Activated CD4-positive, alpha-beta T cell treated with anti-CD3 and anti-CD28 coated beads, Interleukin-2, Interleukin-4, amounts not matched to agents 100 ng/mL and 50 ng/mL, durations not matched to agents 16 hours and 8 hours (primary cell): ENCODE results near the gene LRRC26.
A peak's percentile ranks its signal among the peaks of the same experiment; 100 is the strongest.

Experiments used
- DNase-seq: peaks from one replicate; pipeline ENCODE4 v3.0.0-alpha.2; 2020; ENCODE audit warnings: low spot score

The LRRC26 gene

DNA sequence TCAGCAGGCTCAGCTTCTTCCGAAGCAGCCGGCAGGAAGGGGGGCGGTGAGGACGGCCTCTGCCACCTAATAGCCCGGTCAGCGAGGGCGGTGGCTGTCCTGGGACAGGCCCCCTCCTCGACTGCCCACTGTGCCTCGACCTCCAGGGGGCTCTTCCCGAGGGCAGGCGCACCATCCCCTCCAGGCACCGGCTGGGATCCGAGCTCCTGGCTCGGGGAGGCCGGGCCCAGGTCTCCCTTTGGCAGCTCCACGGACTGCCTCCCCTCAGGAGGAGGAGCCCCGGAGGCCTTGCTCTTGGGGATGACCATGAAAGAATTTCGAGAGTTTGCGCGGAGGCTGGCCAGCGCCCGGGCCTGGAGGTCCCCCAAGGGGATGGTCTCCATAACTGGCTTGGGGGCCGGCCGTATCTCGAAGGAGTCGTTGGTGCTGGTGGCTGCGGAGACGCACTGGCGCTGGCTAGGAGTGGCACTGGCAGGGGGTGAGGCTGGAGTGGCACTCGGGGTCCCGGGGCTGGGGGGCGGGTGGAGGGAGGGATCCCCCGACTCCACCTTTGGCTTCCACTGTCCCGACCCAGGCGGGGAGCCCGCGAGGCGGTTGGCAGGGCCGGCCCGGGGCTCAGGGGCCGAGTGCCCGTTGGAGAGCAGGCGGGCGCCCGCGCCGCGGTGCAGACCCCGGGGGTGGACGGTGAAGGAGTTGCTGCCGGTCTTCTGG lies 29.7 kb upstream of the LRRC26 start:
- DNase-seq = no peak

DNA sequence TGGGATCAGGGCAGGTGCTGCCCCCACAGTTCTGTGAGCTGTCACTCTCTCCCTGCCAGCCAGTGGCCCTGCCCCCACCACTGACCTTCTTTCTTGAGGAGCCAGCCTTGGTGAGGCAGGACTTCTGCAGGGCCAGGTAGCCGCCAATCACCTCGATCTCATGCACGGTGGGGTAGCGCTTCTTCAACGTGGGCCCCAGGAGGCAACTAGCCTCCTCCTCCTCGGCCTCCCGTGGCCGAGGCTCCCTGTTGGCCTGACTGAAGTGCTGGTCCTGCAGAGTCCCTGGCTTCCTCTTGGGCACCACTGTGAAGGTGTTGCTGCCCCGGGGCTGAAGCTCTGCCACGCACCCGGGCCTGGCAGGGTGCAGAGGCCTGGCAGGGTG lies 29.0 kb upstream of the LRRC26 start:
- DNase-seq = no peak

DNA sequence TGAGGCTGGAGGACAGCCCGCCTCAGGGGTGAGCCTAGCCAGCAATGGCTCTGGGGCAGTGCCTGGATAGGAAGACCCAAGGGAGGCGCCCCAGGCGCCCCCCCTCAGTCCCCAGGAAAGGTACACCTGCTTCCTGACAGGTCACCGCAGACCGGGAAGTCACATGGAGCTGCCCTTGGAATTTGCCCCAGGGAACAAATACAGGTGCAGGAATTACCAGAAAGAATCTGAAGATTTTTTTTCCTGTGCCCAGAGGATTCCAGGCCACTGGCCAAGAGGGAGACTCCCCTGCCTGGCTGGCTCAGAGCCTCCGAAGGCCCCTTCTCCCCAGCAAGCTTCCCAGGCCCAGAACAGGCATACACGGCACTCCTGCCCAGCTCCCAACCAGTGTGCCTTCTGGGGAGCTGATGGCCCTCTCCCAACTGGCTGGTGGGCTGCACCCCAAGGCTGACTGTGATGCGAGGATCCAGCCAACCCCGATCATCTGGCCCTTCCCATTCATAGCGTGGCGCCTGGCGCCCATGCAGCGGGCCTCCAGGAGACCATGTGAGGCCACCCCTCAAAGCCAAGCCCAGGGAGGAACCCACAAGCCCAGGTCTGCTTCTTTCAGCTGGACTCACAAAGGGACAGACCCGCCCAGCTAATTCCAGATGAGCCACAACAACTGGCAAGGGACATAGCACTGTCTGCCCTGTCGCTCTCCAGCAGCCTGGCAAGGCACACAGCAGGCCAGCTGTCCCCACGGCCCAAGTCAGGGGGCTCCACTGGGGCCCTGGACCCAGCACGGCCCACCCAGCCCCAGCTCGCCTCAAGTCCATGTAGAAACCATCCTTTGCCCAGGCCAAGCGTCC lies 28.4 kb upstream of the LRRC26 start:
- DNase-seq = no peak

DNA sequence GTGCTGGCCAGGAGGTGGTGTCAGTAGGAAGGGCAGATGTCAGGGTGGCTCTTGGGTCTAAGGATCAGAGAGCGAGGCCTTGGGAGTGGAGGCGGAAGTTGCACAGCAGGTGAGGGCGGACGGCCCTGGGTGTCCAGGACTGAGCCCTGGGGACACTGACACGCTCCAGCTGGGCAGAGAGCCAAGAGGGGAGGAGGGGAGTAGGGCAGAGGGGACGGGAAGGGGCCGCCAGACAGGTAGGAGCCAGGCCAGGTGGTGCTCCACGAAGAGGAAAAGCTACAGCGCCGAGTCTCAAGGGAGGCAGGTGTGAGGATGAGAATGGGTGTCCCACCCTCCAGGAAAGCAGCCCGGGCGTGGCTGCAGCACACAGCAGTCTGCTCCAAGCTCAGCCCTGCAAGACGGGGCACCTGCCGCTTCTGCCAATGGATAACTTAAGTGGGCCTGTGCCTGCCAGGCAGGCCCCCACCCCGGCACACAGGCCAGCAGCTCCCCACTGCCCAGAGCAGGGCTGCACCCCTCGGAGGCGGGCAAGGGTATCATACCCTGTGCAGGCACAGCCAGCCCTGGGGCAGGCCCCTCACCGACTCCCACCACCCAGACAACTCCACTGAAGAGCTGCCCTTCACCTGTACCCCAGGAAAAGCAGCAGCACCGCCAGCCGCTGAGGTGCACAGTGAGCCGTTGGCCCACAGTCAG lies 25.8 kb upstream of the LRRC26 start:
- no peak for DNase-seq

DNA sequence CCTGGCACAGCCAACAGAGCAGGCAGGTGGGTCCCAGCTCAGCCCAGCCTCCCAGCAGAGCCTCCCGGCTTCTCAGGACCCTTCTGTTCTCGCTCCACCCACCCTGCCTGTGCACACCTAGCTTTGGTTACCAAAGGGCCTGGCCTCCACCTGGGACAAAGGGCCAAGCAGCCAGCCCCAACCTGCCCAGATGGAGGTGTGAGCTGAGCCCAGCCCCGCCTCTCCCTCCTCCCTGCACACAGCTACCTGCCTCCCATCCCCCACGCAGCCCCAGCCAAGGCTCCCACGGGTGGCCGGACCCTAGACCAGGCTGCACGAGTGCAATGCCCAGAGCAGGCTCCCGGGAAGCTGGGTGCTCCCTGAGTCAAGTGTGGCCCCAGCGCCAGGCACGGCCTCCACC lies 25.1 kb upstream of the LRRC26 start:
- DNase-seq = no peak

DNA sequence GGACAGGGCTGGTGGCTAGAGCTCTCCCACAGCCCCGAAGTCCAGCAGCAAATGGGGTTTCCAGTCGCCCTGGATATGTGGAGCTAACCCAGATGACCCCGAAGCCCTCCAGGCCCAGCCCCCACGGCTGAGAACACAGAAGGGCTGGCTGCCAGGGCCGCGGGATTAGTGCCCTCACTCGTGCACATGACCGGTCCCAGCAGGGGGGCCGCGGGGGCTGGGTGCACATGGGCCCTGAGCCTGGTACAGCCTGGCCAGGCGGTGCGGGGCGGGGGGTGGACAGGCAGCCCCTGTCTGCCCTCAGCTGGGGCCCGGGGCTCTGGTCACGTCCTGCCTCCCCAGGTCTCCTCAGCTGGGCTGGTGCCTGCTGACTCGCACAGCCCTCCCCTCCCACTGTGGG lies 24.5 kb upstream of the LRRC26 start:
- no peak for DNase-seq

DNA sequence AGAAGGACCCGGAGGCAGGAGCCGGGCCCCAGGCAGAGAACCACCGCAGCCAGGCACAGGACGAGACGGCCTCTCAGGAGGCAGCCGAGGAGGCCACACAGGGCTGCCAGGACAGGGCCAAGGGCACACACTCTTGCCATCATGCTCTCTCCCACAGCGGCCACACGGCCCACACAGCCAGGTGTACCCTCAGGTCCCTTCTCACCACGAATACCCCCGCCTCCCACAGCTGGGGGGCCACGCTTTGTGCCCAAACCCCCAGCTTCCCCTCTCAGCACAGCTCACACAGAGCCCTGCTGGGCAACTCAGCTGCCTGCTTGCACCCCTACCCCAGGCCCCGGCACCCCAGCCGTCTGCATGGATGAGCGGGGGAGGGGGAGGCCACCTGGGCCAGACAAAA lies 23.9 kb upstream of the LRRC26 start:
- no peak for DNase-seq

DNA sequence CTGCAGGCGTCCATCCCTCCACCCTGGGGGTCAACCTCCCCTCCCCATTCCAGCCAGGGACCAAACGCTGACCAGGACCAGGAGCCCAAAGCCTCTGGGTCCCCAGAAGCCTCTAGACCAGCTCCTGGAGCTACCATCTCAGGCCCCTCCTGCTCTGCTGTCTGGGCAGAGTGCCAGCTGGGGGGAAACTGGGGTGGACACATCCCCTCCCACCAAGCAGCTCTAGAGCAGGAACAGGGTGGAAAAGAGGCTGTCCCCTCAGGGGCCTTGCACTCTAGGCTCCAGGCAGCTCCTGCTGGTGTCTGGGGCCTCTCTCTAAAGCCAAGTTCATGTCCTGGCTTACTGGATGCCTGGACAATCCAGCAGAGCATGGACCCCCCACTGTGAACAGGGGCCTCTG lies 23.0 kb upstream of the LRRC26 start:
- DNase-seq = no peak

DNA sequence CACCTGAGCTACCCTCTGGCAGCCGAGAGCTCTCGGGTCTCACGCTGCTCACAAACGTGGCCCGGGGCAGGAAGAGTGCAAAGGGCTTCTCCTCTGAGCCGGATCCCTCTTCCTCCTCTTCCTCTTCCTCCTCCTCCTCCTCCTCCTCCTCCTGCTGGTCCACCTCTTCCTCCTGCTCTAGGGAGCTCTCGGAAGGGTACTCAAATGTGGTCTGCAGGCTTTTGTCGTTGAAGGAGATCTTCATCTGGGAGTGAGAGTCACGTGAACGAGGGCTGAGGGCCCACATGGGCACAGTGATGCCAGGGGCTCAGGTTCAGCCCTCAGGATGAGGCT lies 22.6 kb upstream of the LRRC26 start:
- DNase-seq = no peak

DNA sequence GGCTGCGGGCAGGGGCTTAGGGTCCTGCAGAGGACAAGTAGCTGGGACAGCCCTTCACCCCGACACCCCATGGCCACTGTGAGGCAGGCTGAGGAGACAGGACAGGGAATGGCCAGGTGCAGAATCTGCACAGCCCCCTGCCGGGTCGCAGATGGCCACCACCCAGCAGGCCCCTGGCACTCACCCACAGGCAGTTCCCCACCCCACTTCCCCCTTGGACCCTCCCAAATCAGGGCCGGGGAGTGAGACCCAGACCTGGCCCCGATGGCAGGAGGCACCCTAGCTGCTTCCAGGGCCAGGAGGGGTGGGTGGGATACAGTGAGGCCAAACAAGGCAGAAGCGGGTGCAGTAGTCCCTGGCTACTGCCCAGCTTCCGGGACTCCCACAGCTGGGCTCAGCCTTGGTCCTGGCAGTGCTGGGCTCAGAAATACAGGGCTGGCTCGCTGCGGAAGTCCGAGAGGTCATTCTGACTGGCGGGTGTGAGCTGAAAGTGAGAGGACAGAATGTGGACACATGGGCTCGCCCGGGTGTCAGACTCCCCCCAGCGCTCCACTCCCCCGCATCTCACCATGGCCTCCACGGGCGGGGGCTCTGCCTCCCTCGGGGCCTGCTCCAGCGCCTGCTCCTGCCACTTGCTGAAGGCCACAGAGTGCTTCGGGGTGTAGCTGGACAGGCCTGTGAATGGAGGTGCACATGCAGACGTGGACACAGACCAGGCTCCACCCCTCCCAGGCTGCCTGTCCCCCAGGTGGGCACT lies 22.0 kb upstream of the LRRC26 start:
- no peak for DNase-seq

DNA sequence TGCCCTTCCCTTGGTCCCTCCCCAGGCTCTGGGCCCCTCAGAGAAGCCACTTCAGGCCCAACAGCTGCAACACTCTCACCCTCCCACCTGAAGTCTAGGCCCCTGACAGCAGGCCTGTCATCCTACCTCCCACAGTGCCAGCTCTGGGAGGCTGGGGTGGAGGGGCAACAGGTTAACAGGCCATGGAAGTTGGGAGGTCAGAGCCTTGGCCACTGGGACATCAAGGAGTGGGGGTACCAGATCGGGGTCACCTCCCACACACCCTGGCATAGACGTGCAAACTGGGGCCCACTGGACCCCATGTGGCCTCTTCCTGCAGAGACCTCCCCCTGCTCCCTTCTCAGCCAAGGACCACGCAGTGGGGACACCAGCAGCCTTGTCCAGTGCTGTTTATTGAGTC lies 21.4 kb upstream of the LRRC26 start:
- no peak for DNase-seq

DNA sequence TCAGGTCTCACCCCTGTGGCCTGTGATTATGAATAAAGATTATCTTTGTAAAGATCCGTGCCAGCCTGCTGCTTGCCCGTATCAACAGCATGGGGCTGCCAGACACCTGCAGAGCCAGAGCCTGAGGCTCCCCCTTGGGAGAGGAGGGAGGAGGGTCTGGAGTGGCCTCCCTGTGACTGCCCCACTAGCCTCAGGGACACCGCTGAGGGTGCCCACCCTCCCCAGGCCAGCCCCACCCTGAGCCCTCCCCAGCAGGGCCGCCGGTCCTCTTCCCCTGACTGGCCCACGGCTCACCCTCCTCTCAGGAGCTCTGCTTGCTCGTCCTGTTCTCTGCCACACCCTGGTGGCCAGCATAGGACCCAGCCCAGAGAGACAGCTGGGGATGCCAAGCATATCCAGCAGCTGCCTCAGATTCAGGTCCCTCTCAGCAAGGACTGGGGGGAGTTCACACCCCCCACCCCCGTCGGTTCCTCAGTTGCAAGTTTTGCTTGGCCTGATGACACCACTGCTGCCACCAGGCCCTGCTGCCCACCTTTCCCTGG lies 20.5 kb upstream of the LRRC26 start:
- no peak for DNase-seq

DNA sequence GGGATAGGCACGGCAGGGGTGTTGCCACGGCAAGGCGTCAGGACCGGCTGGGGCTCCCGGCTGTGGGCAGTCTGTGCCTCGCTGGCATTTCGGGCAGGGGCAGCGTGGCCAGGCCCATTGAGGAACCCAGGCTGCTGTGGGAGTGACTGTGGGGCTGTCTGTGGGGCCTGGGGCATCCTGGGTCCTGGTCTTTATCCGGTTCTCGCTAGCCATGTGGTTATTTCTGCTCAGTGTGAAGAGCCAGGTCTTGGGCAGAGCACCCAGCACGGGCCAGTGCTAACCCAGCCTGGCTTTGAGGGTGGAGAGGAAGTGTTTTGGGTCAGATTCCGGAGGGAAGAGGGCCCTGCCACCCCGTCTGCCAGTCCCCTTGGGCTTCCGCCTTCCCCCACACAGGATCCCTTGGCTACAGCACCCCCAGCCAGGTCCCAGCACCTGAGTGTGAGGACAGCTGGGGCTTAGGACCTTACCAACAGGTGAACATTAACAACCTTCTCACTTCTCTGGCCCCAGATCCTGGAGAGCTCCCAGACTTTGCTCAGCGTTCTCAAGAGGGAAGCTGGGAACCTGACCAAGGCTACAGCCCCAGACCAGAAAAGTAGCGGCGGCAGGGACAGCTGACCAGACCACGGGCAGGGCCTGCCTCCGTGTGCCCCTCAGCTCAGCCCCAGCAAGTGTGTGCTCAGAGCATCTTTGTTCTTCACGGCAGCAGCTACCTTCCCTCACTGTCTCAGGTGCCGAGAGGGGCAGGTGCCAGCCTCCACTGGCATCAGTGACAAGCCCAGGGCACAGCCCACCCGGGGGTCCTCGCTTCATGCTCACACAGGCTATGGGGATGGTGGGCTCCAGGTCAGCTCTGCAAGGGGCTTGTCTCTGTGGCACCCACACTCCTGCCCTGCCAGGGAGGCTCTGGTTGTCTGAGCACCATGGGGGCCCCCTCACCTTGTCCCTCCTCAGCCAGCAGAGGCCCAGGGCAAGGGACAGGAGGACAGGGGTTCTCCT lies 19.7 kb upstream of the LRRC26 start:
- no peak for DNase-seq

DNA sequence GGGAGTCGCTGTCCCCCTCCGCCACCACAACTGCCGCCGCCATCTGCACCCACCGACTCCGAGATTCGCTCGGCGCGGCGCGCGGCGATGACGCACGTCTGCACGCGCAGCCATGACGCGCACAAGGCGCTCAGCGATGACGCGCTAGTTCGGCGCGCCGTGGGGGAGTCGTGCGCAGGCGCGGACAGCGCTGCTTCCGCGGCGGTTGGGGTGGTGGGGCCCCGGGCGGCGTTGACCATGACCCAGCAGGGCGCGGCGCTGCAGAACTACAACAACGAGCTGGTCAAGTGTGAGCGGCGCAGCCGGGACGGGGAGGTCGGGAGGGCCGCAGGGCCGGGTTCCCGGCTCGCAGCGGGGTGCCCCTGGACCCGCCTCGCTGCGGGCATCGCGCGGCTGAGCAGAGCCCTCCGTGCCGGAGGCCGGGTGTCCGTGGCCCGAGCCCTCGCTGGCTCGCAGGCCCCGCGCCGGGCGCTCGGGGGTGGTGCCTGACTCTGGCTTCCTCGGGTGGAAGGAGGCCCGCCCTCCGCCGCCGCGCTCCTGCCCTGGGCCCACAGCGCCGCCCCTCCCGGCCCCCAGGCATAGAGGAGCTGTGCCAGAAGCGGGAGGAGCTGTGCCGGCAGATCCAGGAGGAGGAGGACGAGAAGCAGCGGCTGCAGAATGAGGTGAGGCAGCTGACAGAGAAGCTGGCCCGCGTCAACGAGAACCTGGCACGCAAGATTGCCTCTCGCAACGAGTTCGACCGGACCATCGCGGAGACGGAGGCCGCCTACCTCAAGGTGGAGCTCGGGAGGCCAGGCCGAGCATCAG lies 18.8 kb upstream of the LRRC26 start, which contains the start of the genes ANAPC2 and SSNA1:
Gene ANAPC2 (minus strand): TSS at position 71 of the 807 bp plus-strand sequence. CDS start 28 bp downstream, at position 43.
Gene SSNA1 (plus strand): TSS at position 187 of the 807 bp plus-strand sequence. CDS start 51 bp downstream, at position 238.
- DNase-seq = peak; percentile 95

DNA sequence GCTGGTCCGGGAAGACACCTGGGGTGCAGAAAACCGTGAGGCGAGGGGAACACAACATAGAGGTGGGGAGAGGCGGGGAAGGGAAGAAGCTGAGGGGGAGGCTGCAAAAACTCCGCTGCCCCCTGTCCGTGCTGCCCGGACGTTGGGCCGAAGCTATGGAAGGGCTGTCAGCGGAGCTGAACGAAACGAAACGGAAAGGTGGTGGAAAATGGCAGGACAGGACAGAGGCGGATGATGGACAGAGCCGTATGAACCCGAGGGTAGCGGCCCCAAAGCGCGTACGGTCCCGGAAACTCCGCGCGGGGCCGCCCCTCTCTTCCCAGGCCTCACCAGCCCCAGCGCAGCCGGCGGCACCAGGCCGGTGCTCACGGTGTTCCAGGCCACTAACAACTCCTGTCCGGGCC lies 18.2 kb upstream of the LRRC26 start:
- DNase-seq = no peak

DNA sequence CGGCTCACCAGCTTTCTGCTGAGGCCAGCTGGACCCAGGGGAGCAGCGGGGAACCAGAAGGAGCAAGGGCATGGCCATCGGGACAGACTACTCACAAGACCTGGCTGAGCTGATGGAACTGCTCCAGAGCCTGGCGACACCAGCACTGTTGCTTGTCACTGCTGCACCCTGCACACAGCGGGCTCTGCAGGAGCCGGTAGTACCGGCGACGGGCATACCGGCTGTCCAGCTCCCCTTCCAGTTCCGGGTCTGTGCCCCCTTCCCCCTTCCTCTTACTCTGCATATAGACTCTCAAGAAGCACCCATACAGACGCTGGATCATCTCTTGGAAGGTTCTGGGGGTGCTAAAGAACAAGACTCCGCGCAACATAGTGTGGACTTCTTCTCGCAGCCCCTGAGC lies 17.5 kb upstream of the LRRC26 start:
- DNase-seq = no peak

DNA sequence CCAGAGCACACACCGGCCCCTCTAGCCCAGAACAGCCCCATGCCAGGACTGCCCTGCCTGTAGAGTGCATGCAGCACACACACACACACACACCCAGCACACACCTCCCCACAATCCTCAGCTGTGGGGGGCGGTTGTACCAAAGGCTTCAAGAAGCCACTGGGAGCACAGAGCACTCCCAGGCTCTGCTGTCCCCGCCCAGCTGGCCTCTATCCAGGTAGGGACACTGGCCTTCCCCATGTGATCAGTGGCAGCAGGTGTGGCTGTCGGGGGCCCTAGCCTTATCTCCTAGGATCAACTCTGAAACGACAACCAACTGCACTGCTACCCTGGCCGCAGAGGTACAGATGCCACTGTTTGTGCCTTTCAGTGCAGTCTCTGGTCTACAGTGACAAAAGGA lies 16.5 kb upstream of the LRRC26 start:
- DNase-seq = no peak

DNA sequence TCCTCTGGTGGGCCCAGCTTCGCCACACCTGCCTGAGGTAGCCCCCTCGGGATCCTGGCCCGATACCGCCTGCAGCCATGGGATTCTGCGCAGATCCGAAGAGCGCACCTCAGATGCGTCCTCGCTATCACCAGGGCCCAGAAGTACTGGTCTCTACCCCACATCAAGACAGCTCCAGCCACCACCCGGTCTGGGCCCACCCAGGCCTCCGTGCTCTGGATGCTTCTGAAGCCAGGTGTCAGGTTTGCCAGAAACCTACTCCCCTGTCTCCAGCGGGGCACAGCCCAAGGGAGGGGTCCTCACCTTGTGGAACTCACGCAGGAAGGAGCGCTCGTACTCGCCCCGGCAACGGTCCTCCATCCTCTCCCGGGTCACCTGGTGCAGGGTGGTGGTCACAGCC lies 16.1 kb upstream of the LRRC26 start:
- DNase-seq = no peak

DNA sequence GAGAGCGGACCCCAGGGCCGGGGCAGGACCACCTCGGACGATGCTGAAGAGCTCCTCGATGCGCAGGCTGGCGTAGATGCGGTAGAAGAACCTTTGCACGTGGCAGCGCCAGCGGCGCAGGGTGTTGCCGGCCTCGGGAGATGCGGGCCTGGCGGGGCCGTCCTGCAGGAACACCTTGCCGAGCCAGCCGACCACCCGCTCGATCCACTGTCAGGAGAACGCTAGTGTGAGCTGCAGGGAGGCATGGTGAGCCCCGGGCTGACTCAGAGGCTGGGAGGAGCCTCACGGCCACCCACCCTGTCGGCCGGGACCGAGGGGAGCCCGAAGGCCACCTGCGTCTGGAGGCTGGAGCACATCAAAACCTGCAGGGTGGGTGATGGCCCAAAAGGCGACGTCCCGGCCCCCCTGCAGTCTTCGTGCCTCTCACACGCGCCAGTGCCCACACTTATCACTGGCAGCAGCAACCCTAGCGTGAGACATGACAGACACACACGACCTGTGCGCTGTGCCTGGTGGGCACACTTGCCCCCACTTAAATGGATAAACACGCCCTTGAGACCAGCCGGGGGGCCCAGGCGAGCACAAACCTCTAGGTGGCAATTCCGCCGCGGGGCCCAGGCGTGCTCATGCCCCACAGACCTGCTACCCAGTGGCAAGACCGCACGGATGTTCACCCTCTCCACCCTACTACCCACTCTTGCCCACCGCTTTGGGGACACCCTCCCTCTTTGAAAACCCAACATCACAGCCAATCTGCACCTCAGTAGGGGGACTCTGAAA lies 15.2 kb upstream of the LRRC26 start:
- DNase-seq = no peak
